ENCODE results near the gene FAM200C.

Gene FAM200C

GRCh38 chr5:160419458-160420330 lies 19.8 kb upstream of the FAM200C start:
- DNase-seq = no peak

- peak; percentile 82 to 96 (median 90) for DNase-seq
Observed at GRCh38 chr5:160418561-160419457, 19.0 kb upstream of the FAM200C start, which contains the start of gene SLU7. SLU7 (minus strand) TSS chr5:160419081; CDS start chr5:160415294, 3,787 bp downstream.

- DNase-seq = peak in 1 of 5 experiments; percentile 26
Observed at GRCh38 chr5:160398806-160399205, 1.0 kb downstream of the FAM200C start.

GRCh38 chr5:160397492-160397891 lies 2.4 kb downstream of the FAM200C start:
- no peak for DNase-seq

GRCh38 chr5:160395111-160395510 lies 4.7 kb downstream of the FAM200C start:
- no peak for DNase-seq

- peak in 1 of 5 experiments; percentile 29 for DNase-seq
Observed at GRCh38 chr5:160390787-160391696, 8.8 kb downstream of the FAM200C start.

GRCh38 chr5:160387445-160387844 lies 12.4 kb downstream of the FAM200C start:
- DNase-seq = no peak

GRCh38 chr5:160385496-160385895 lies 14.4 kb downstream of the FAM200C start:
- no peak for DNase-seq

GRCh38 chr5:160384681-160385080 lies 15.2 kb downstream of the FAM200C start:
- DNase-seq = no peak

- DNase-seq = no peak
Observed at GRCh38 chr5:160382346-160382745, 17.5 kb downstream of the FAM200C start.

- no peak for DNase-seq
Observed at GRCh38 chr5:160380041-160380440, 19.8 kb downstream of the FAM200C start.

- DNase-seq = no peak
Observed at GRCh38 chr5:160379511-160379910, 20.3 kb downstream of the FAM200C start.

GRCh38 chr5:160378330-160378729 lies 21.5 kb downstream of the FAM200C start:
- DNase-seq = no peak

- no peak for DNase-seq
Observed at GRCh38 chr5:160377651-160378050, 22.2 kb downstream of the FAM200C start.

GRCh38 chr5:160376416-160376815 lies 23.4 kb downstream of the FAM200C start:
- DNase-seq = no peak

GRCh38 chr5:160375701-160376100 lies 24.2 kb downstream of the FAM200C start:
- DNase-seq = no peak

- no peak for DNase-seq
Observed at GRCh38 chr5:160375166-160375565, 24.7 kb downstream of the FAM200C start.

GRCh38 chr5:160371294-160371693 lies 28.6 kb downstream of the FAM200C start:
- no peak for DNase-seq

GRCh38 chr5:160370713-160371034 lies 29.2 kb downstream of the FAM200C start:
- DNase-seq = no peak

GRCh38 chr5:160369990-160370712 lies 29.7 kb downstream of the FAM200C start, which contains the start of gene C1QTNF2:
C1QTNF2 (minus strand) TSS chr5:160370626; CDS start chr5:160355011, 15,615 bp downstream.
- DNase-seq = no peak

- no peak for DNase-seq
Observed at GRCh38 chr5:160367885-160368284, 32.0 kb downstream of the FAM200C start.

GRCh38 chr5:160367261-160367660 lies 32.6 kb downstream of the FAM200C start:
- DNase-seq = no peak

Measured in T-helper 2 cell (primary cell).